ENCODE results near the gene SGPL1. TPM values are rescaled to one million over a fixed set of nuclear protein-coding genes. Genes with fewer than 3 reads are reported as not detected.

Gene SGPL1
- total RNA-seq, 1 donor from 2014 or later = 33.1 TPM

DNA sequence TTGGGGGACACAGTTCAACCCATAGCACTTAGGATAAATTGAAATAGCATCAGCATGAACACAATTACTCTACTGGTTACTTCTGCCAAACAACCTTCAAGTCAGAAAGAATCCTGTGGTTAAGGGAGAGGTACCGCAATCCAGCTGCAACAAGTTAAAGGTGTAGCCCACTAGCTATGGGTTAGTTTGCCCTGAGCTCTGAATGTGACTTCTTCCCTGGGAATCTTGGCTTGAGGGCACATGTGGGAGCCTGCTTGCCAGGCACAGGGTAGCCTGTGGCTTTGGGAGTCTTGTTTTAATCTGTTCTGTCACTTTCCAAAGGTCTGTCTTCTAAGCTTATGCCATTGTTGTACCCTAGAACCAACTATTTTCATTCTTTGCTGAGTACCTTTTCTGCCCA is 8.9 kb upstream of the SGPL1 start:
- H3K27ac ChIP-seq = no peak overlapping the region
- TF ChIP-seq, protein P1, sequence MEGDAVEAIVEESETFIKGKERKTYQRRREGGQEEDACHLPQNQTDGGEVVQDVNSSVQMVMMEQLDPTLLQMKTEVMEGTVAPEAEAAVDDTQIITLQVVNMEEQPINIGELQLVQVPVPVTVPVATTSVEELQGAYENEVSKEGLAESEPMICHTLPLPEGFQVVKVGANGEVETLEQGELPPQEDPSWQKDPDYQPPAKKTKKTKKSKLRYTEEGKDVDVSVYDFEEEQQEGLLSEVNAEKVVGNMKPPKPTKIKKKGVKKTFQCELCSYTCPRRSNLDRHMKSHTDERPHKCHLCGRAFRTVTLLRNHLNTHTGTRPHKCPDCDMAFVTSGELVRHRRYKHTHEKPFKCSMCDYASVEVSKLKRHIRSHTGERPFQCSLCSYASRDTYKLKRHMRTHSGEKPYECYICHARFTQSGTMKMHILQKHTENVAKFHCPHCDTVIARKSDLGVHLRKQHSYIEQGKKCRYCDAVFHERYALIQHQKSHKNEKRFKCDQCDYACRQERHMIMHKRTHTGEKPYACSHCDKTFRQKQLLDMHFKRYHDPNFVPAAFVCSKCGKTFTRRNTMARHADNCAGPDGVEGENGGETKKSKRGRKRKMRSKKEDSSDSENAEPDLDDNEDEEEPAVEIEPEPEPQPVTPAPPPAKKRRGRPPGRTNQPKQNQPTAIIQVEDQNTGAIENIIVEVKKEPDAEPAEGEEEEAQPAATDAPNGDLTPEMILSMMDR (IDR thresholded peaks at IDR 0.05) = no peak
- TF ChIP-seq POLR2A (IDR thresholded peaks at IDR 0.05) (no peak), POLR2AphosphoS5 (IDR thresholded peaks at IDR 0.05; ENCODE audit: insufficient read depth in 1 of 2, low read depth in 1 of 2) (no peak)
- no peaks in the 10 kb centered on the region for H3K9me3 ChIP-seq
- intact Hi-C loops (cut with DNase I) = no loop called here
- H3K36me3 ChIP-seq = no peaks in the 10 kb centered on the region
- no peak for DNase-seq (ENCODE audit: extremely low spot score in 2 of 2)
- H3K4me1 ChIP-seq = no peaks in the 10 kb centered on the region
- no peaks in the 10 kb centered on the region for H3K27me3 ChIP-seq
- no peak overlapping the region for H3K4me3 ChIP-seq

DNA sequence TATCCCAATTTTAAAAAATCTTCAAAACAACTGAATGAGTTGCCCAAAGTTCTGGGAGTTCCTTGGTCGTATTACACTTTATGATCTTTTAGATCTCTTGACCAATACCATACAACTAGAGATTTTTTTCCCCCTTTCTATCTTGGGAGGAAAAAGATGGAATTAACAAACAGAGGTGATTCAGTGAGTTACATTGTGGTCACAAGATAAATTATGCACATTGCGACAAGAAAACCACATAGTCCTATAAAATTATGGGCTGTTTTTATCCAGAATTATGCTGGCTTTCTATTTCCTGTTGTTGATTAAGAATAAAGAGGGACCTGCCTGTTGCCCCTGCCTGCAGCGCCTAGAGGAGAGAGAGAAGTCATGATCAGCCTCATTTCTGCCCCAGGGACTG is 8.2 kb upstream of the SGPL1 start:
- intact Hi-C loops (cut with DNase I) = no loop called here
- no peak overlapping the region for H3K4me3 ChIP-seq
- no peak for DNase-seq (ENCODE audit: extremely low spot score in 2 of 2)

DNA sequence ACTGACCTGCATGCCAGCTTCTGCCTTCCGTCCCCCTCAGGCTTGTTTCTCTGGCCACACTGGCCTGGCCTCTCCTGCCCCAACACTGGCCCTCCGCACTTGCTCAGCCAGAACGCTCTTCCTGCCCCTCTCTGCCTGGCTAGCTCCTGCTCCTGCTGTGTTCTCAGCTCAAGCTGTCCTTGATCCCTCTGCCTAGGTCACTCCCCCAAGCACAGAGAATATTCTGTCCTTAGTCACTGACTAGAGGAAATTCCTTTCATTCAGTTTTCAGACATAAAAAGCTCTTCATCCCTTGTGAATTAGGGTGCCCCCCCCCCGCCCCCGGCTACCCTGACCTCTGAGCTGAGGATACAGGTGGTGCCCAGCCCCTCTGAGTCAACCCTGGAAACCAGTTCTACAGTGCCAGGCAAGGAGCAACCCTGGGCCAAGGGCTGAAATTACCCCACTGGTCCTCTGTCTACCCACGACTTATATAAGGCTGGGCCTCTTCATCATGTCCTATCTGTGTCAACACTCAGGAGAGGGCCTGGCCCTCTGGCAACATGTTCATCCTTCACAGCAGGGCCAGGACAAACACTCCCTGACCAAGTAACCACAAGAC is 6.6 kb upstream of the SGPL1 start:
- Histone ChIP-seq H3K4me3 (no peak overlapping the region), H3K9me3 (no peaks in the 10 kb centered on the region), H3K27ac (no peak overlapping the region), H3K4me1 (no peaks in the 10 kb centered on the region), H3K27me3 (no peaks in the 10 kb centered on the region), H3K36me3 (no peaks in the 10 kb centered on the region)
- intact Hi-C loops (cut with DNase I) = no loop called here
- TF ChIP-seq, protein P1 (IDR thresholded peaks at IDR 0.05) = no peak
- TF ChIP-seq POLR2A (IDR thresholded peaks at IDR 0.05) = no peak
- no peak for TF ChIP-seq POLR2AphosphoS5 (IDR thresholded peaks at IDR 0.05; ENCODE audit: insufficient read depth in 1 of 2, low read depth in 1 of 2)
- DNase-seq (ENCODE audit: extremely low spot score in 2 of 2) = no peak

More for the DNA sequence above, 8.2 kb upstream of the SGPL1 start:
- Histone ChIP-seq H3K9me3 (no peaks in the 10 kb centered on the region), H3K27ac (no peak overlapping the region), H3K36me3 (no peaks in the 10 kb centered on the region), H3K4me1 (no peaks in the 10 kb centered on the region), H3K27me3 (no peaks in the 10 kb centered on the region)
- TF ChIP-seq, protein P1 (IDR thresholded peaks at IDR 0.05) = no peak
- TF ChIP-seq POLR2AphosphoS5 (IDR thresholded peaks at IDR 0.05; ENCODE audit: insufficient read depth in 1 of 2, low read depth in 1 of 2) (no peak), POLR2A (IDR thresholded peaks at IDR 0.05) (no peak)

DNA sequence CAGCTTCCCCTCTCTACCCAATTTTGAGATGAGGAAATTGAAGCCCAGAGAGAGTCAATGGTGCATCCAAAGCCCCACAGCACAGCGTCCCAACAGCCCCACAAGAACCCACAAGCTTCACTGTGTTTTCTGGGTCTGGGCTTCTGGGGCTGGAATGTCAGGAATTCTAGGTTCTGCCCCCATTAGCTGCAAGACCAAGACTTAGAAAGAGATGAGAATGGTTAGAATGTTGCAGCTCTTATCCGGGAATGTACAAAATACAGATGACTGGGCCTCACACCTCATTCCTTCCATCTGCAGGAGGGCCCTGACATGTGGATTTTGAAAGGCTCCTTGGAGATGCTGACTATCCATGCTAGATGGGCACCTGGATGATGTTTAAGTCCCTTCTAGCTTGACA is 6.0 kb upstream of the SGPL1 start:
- Histone ChIP-seq H3K9me3 (no peaks in the 10 kb centered on the region), H3K36me3 (no peaks in the 10 kb centered on the region), H3K4me1 (no peaks in the 10 kb centered on the region), H3K27me3 (no peaks in the 10 kb centered on the region), H3K27ac (no peak overlapping the region), H3K4me3 (no peak overlapping the region)
- DNase-seq (ENCODE audit: extremely low spot score in 2 of 2) = no peak
- intact Hi-C loops (cut with DNase I) = no loop called here
- TF ChIP-seq POLR2AphosphoS5 (IDR thresholded peaks at IDR 0.05; ENCODE audit: insufficient read depth in 1 of 2, low read depth in 1 of 2) (no peak), POLR2A (IDR thresholded peaks at IDR 0.05) (no peak)
- TF ChIP-seq, protein P1 (IDR thresholded peaks at IDR 0.05) = no peak

DNA sequence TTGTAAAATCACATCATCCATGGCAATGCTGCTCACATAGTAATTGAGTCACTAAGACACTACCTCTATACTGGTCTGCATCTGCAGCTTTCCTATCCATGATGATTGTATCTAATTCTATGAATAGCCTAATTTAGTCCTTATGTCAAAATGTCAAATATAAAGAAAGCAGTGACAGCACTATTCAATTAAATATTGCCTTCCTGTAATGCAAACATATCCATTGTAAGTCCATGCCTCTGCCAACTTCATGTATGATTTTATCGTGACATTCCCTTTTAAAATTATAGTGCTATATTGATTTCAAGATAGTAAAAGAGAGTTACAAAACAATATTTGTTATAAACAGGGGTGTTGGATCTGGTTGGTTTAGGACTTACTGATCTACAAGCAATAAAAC is 4.8 kb upstream of the SGPL1 start:
- intact Hi-C loops (cut with DNase I) = no loop called here
- no peaks in the 10 kb centered on the region for H3K9me3 ChIP-seq
- H3K4me1 ChIP-seq = peaks cover 5% of the 10 kb centered on the region

More for the DNA sequence above, 4.8 kb upstream of the SGPL1 start:
- H3K27ac ChIP-seq = no peak overlapping the region
- TF ChIP-seq, protein P1 (IDR thresholded peaks at IDR 0.05) = no peak
- no peak for TF ChIP-seq POLR2A (IDR thresholded peaks at IDR 0.05)
- no peaks in the 10 kb centered on the region for H3K36me3 ChIP-seq
- no peak for DNase-seq (ENCODE audit: extremely low spot score in 2 of 2)
- no peaks in the 10 kb centered on the region for H3K27me3 ChIP-seq
- no peak overlapping the region for H3K4me3 ChIP-seq

Data from vagina (tissue), 2 donors.